Stimulated activated CD8-positive, alpha-beta memory T cell treated with anti-CD3 and anti-CD28 coated beads, Interleukin-4, amount 100 ng/mL, for 48 hours (primary cell): ENCODE data around the gene HECW1.

Experiments used
- DNase-seq: peaks from one replicate; pipeline ENCODE4 v3.0.0-alpha.2; 2020

The HECW1 gene

DNA sequence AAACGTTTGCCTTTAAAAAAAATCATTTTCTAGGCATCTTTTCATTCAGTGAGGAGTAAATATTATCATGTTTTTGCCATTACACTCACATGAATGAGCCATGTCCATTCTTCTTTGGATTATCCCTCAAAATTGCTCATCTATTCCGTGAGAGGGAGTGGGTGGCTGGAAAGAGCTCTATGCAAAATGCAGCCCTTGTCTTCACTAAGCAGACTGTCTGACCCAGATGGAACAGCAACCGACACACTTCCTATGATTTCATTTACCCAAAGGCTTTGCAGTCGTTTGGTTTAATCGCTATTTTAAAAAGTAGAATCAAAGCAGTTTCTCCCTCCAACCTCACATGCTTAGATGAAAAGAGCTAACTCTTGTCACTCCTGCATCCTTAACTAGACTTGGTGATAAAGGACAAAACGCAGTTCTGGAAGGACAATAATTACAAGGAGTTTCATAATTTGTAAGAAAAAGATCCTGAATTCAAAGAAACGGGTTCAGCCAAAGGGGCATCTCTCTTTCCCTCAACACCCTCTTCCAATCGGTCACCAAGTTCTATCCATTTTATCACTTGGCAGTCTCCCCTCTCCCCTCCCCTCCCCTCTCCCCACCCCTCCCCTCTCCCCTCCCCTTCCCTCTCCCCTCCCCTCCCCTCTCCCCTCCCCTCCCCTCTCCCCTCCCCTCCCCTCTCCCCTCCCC, 272.3 kb downstream of the HECW1 start:
- no peak for DNase-seq

DNA sequence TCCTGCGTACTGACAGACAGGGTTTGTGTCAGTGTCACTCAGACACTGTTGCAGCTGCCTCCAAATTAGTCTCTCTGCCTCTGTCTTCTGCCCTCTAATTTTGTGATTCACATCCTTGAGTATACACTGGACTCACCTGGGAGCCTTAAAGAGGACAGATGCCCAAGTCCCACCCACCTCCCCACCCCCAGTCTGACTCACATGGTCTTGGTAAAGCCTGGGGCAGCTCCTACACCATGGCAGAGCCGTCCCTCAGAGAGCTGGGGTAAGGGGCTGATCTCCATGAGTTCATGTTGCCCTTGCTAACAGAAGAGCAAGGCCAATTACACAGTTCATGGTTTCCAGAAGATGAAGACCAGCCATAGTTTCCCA, 272.8 kb downstream of the HECW1 start:
- no peak for DNase-seq

DNA sequence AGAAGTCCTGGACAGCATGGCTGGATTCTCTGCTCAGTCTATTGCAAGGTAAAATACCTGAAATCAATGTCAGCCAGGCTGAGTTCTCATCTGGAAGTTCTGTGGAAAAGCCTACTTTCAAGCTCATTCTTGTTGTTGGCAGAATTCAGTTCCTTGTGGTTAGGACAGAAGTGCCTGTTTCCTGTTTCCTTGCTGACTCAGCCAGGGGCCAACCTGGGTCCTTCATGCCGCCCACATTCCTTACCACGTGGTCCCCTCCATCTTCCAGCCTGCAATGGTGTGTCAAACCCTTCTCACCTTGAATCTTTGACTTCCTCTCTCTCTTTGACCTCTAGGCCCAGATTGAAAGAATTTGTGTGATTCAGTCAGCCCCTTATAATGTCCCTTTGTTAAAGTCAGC, 273.4 kb downstream of the HECW1 start:
- DNase-seq = peak; percentile 35

DNA sequence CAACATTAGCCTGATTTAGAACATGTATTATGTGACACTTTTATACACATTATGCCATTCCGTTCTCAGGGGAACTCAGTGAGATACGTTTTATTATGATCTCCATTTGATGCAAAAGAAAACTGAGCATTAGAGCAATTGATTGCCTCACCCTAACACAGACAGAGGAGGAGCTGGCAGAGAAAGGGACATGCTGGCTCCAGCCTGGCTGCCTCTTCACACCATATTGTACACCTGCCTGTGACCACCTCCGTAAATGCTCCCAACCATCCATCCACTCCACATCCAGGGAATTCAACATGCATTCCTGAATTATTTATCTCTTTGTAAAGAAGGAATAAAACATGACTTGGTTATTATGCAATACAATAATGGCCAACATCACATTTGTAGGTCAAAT, 275.5 kb downstream of the HECW1 start:
- DNase-seq = no peak

DNA sequence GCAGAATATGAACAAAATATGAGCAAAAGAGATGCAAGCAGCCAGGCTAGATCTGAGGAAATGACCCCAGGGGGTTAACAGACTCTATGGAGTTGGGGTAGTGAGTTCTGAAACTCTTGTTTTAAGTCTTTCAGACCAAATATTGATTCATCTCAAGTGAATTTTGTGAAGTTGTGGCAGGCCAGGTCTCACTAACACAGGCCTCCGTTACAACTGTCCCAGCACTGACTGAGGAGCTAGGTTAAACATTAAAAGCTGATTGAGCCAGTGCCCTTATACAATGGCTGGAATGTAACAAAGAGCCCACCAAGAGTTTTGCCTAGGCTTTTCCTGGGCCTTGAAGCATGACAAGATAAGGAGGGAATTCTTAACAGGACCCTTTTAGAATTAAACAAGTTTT, 278.1 kb downstream of the HECW1 start:
- no peak for DNase-seq

DNA sequence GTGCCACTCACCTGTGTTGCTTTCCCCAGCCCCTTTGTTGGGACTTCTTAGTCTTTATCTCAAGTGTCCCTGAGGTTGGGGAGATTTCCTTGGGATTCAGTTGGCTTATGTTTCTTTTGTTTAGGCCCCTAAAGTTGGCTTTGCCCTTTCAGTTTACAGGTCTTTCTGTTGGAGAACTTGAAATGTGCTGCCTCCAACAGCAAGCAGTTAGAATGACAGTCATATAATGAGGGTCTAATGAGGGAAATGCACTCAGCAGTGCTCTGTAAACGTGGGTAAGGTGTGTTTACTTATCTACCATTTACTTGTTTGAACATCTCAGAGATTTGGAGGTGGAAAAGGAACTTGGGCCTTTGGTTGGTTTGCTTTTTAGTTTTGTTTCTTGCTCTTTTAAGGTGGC, 279.1 kb downstream of the HECW1 start:
- no peak for DNase-seq

DNA sequence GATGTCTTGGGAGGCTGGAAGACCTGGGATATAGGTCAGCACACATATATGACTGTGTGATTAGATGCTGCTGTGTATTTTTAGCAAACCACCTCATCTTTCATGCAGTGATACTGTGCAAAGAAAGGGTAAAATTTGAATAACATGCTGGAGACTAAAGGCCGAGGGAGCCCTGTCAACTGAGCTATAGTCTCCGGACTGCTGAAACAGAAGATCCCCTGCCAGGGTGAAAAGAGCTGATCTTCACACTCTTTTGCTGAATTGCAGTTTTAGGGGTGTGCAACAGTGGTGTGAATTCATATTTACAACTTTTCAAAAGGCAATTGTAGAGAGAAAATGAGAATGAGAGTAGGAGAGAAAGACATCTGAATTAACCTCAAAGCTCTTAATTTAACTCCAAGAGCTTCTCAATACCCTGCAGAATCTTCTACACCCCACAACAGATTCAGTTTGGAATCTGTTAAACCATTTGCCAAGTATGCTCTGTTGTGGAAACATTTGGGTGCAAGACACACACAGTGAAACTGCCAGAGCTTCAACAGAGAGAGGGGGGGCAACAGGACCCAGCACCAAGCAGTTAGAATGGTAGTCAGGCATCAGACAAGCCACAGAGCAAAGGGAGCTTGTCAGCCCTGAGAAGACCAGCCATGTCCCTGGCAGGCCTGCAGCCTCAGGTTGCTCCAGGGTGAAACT, 280.3 kb downstream of the HECW1 start:
- no peak for DNase-seq

DNA sequence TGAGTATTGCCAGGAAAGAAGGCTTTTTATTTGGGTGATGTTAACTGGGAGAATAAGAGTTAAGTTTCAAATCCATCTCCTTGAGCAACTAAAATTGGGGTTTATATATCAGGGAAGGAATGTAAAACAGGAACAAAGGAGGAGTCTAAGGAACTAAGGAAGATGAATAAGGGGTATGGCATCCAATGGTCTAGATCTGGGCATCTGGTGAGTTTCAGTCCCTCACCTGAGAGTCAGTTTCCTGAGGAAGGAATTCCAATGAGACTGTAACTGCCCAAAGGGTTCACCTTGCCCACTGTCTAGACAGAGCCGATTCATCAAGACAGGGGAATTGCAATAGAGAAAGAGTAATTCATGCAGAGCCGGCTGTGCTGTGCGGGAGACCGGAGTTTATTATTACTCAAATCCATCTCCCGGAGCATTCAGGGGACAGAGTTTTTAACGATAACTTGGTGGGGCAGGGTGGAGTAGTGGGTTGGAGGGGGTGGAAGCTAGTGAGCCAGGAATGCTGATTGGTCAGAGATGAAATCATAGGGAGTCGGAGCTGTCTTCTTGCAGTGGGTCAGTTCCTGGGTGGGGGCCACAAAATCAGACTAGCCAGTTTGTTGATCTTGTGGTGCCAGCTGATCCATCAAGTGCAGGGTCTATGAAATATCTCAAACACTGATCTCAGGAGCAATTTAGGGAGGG, 282.1 kb downstream of the HECW1 start:
- DNase-seq = no peak

DNA sequence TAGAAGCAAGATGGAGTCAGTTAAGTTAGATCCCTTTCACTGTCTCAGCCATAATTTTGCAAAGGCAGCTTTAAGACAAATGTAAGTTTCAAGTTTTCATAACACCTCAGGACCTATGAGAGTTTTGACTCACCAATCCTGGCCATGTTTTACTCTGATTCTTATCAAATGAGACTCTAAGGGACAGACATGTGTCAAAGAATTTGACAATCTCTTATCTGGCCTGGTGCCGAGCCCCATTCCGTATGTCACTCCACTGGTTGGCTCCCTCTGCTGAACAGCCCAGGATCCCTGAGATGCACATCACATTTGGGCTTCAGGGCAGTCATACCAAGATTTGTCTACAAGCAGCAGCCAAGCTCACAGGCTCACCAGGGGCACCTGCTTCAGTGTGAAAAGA, 282.9 kb downstream of the HECW1 start:
- no peak for DNase-seq

DNA sequence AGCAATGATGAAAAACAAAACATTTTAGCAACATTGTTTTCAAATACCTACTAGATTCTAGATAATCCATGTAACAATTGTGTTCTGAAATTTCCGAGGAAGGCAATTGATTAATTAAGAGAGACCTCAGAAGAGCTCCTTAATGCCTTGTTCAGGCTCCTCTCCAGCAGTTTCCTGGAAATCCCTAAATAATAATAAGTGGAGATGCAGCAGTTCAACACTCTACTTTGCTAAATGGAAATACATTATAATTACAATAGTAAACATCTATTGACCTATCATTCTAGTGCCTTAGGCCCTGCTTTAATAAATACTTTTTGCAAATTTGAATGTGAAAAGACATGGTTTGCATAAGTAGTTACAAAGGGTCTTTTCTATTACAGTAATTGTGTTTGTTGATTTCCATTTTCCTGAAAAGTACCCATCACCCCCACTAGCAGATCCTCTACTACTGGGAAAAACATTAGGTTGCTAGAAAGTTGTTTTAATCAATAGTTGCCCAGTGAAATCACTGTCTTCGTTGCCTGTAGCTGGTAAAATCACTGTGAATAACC, 283.8 kb downstream of the HECW1 start:
- no peak for DNase-seq

DNA sequence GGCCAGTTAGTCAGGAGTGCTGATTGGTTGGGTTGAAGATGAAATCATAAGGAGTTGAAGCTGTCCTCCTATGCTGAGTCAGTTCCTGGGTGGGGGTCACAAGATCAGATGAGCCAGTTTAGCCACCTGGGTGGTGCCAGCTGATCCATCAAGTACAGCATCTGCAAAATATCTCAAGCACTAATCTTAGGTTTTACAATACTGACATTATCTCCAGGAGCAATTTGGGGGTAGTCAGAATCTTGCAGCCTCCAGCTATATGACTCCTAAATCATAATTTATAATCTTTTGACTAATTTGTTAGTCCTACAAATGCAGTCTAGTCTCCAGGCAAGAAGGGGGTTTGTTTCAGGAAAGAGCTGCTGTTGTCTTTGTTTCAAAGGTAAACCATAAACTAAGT, 286.4 kb downstream of the HECW1 start:
- DNase-seq = no peak

DNA sequence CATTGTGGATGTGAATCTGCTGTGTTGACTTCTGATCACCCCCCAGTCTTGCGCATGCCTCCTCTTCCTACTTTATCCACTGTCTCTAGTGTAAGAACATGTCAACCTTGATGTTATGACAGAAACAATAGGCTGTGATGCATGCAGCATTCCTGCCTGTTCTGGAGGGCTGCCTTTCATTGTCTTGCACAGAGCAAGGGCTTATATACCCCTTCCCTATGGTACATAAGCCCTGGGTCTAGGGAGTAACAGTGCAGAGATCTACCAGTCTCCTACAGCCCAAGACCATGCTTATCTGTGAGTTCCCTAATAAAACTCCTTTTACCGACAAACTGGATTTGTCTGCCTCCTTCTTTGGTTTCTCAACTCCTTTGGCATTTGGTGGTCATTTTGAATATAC, 293.5 kb downstream of the HECW1 start:
- DNase-seq = no peak

DNA sequence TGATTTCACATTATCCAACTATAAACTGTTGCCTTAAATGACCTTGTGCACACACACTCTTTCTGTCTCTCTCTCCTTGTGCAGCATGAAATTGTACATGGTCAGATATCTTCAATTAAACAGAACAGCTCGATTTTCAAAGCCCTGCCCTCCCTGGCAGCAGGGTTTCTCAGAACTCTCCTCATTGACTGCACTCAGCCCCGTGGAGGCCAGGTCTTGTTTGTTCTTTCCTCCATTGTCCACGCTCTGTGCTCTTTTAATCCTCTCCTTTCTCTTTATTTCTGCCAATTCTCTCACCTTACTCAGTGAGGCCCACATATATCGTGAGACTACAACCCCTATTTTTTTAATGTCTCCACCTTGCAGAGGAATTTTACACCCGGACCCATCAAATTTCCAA, 294.5 kb downstream of the HECW1 start:
- DNase-seq = no peak

DNA sequence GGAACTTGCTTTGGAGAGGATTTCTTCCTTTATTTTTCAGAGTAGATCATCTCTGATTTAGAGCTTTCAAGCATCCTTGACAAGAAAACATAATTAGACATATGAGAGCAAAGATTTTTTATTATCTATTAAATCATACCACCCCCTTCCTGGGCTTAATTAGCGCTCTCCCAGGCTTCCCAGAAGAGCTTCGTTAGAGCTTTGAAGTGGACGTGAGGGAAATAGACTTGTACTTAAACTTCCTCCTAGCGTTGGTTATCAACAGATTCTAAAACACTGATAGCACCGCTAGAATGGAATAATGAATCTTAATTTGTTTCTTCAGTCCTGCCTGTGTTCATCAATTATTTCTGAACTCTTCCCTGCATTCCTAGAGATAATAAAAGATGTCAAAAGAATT, 296.5 kb downstream of the HECW1 start:
- no peak for DNase-seq

DNA sequence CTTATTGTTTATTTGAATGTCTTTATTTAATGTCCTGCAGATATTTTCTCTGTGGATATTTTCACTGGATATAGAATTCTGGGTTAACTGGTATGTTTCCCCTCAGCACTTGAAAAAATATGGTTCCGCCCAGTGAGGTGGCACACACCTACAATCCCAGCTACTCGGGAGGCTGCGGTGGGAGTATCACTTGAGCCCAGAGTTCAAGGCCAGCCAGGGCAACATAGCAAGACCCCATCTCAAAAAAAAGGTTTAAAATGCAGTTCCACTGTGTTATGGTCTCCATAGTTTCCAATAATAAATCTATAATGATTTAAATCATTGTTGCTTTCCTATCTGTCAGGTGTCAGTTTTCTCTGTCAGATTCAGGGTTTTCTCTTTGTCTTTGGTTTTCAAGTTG, 305.0 kb downstream of the HECW1 start:
- no peak for DNase-seq

DNA sequence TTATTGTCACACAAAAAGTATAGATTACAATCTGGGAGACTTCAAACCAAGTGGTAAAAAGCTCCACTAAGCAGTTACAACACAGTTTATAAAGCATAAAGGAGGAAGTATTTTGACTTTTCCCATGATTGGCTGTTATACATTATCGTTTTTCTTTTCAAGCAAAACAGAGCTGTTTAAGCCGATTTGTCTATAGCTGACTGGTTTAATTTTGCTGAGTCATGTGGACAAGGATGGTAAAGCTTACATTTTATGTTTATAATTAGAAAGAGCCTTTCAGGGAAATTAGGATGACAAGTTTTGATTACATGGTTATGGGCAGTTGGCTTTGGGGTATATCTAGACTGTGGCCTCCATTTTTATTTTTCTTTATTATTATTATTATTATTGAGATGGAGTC, 318.0 kb downstream of the HECW1 start:
- no peak for DNase-seq

DNA sequence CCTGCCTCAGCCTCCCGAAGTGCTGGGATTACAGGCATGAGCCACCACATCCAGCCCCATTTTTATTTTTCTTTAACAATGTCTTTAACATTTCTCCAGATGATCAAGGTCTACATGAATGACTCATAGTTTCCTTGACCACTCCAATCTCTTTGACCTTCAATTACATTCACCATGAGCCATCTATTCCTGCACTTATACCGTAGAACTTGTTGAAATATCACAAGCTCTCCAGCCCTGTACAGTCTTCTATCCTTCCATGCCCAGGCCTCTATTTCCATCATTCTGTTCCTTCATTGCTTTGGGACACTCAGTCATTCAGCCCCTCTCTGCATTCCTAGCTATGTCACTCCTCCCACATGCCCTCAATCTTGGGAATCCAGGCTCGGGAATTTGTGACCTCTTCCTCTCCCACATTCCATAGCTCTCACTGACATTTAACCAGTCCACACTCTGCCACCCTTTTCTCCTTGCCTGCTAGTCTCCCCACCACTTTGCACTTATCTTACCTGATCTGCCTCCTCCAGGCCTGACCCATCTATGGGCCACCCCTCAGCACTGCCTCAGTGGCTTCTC, 318.7 kb downstream of the HECW1 start:
- DNase-seq = no peak

DNA sequence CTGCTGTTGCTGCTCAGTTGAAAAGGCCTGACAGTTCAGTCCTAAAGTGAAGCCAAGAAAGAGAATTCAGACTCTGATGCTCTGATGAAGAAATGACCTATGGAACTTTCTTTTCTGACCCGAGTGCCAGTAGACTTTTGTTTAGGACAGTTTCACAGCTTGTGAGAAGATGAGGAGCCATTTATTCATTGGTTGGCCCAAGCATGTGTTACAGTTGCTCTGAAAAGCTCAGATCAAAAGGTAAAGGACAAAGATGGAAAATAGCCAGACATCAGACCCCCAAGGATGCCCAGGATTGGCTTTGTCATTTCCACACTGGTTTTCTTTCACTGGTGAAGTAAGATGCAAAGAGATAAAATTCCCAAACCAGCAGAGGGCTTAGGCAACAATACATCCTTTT, 321.2 kb downstream of the HECW1 start:
- no peak for DNase-seq

DNA sequence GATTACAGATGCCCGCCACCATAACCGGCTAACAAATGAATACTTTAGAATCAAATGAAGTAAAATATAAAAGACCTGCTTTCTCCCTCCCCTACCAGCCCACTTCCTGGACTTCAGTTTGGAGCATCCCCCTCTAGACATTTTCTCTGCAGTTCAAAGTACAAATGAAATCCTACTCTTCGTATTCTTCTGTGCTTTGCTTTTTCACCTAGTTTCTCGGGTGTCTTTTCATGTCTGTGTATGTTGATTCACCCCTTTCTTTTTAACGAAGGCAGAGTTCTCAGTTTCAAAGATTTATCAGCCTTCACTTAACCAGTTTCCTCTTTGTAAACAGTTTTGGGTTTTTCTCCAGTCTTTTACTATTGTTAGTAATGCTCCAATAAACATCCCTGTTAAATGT, 324.6 kb downstream of the HECW1 start:
- no peak for DNase-seq

DNA sequence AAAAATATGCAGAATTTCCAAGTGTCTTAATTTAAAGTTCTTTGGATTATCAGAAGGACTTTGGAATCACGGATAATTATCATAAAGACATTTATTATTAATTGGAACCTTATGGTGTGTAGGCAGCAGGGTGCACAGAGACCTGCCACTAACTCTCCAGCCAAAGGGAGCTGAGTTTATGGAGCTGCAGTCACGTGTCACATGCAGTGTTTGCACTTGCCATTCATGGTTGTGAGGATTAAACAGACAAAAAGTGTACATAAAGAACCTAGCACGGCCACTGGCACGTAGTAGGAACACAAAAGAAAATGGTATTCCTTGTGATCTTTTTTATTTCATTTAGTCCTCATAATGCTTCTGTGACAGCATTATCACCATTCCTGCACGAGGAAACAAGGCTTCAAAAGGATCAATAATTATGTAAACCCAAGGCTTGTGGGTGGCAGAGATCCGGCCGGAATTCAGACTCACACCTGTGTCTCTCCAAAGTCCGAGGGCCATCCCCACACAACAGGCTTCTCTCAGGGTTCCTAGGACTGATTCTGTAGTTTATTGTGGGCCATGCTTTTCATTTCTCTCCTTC, 326.5 kb downstream of the HECW1 start:
- no peak for DNase-seq

DNA sequence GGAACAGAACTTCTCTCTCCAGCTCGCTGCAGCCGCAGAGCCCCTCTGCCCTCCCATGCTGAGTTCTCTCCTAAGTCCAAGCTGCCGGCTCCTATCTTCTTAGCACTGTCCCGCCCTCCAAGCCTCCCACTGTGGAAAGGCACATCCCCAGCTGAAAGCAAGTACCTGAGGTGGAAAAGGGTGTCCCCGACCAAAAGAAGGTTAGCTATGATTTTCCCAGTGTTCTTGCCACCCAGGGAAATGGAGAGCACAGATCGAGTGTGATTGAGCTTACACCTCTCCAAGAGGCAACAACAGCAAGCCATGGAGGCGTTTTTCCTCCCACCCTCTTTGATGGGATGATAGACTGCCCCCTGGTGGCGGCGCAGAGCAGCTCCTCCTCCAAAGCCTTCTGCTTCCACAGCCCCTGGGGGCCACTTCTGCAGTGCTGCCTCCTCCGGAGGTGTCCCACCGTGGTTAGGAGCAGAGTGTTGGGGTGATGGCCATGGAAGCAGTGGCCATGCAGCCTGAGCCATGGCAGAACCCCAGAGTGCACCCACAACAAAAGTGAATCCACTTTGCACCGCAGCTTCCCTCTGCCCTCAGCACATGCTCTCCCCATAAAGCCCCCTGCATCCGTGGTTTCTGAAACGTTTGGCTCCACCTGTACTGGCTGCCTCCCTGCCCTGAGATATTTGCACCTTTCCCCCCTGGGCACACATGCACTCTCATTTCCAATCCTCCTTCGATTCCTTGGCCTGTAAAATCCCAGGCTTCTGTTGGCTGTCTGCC, 327.4 kb downstream of the HECW1 start:
- DNase-seq = peak; percentile 78
